ENCODE results near the gene ACTL7A. TPM values are rescaled to one million over a fixed set of nuclear protein-coding genes. Genes with fewer than 3 reads are reported as not detected.

Gene ACTL7A
- polyA plus RNA-seq, 4 donors, result not detected

- no peak for DNase-seq (ENCODE audit: low read depth in 4 of 4, low spot score in 3 of 4)
Observed at GRCh38 chr9:108911820-108912219, 49.8 kb downstream of the ACTL7A start.

Other genes starting within 250 kb of the ACTL7A start
- gene ACTL7B, start 6.3 kb upstream of the ACTL7A start, polyA plus RNA-seq (ENCODE audit: insufficient read length in 4 of 4), result not detected
- gene ELP1, start 71.9 kb downstream of the ACTL7A start, polyA plus RNA-seq (ENCODE audit: insufficient read length in 4 of 4), result 10 to 100 TPM; 42.0 to 46.9 (median 44.1) TPM
- gene ABITRAM, start 72.1 kb downstream of the ACTL7A start, polyA plus RNA-seq (ENCODE audit: insufficient read length in 4 of 4), result 10 to 100 TPM; 28.8 to 38.1 (median 33.8) TPM
- 10 to 100 TPM; 61.5 to 68.4 (median 65.8) TPM for gene CTNNAL1, start 151.2 kb downstream of the ACTL7A start, polyA plus RNA-seq (ENCODE audit: insufficient read length in 4 of 4)

All from right renal pelvis (tissue), 4 donors.